Coronary artery (tissue), 2 donors: Measurements from ENCODE around the gene KL.

ENCODE experiments used
- DNase-seq: peaks from one replicate; pipeline ENCODE4 v3.0.0-alpha.2; 2017; ENCODE audit warnings: low spot score
- H3K27ac ChIP-seq, 2 donors: fragments of 200-600 bp; sonication (generic); one replicate each; pipeline ENCODE4 v1.5.1; 2016 to 2019
- H3K4me3 ChIP-seq: fragments of 200-600 bp; sonication (generic); 2 replicates; pipeline ENCODE4 v1.5.1; 2016; ENCODE audit warnings: mild to moderate bottlenecking, moderate library complexity
- CTCF ChIP-seq: fragments of 200-600 bp; sonication (generic); IDR thresholded peaks from one replicate; pipeline ENCODE4 v1.5.1; 2019; ENCODE audit warnings: antibody characterized with exemption

The KL gene

GRCh38 chr13:33115274-33115673 is 99.1 kb downstream of the KL start:
- no peak overlapping the region for H3K27ac ChIP-seq
- no peak for TF ChIP-seq CTCF
- DNase-seq = no peak
- H3K4me3 ChIP-seq = no peak overlapping the region
